GM12873 (cell line): Measurements from ENCODE around the gene P3H2.

ENCODE experiments used
- TF ChIP-seq, protein P1 (sequence below): IDR thresholded peaks from 2 replicates; pipeline ENCODE4 v1.5.1; 2012; ENCODE audit warnings: low read depth, mild to moderate bottlenecking, moderate library complexity, low read length, control low read depth; ENCODE audit not compliant: insufficient read depth; ENCODE audit errors: missing control alignments

P3H2 gene

GRCh38 chr3:189981668-189982067 is 139.0 kb downstream of the P3H2 start:
- TF ChIP-seq, protein P1, sequence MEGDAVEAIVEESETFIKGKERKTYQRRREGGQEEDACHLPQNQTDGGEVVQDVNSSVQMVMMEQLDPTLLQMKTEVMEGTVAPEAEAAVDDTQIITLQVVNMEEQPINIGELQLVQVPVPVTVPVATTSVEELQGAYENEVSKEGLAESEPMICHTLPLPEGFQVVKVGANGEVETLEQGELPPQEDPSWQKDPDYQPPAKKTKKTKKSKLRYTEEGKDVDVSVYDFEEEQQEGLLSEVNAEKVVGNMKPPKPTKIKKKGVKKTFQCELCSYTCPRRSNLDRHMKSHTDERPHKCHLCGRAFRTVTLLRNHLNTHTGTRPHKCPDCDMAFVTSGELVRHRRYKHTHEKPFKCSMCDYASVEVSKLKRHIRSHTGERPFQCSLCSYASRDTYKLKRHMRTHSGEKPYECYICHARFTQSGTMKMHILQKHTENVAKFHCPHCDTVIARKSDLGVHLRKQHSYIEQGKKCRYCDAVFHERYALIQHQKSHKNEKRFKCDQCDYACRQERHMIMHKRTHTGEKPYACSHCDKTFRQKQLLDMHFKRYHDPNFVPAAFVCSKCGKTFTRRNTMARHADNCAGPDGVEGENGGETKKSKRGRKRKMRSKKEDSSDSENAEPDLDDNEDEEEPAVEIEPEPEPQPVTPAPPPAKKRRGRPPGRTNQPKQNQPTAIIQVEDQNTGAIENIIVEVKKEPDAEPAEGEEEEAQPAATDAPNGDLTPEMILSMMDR, result no peak

DNA sequence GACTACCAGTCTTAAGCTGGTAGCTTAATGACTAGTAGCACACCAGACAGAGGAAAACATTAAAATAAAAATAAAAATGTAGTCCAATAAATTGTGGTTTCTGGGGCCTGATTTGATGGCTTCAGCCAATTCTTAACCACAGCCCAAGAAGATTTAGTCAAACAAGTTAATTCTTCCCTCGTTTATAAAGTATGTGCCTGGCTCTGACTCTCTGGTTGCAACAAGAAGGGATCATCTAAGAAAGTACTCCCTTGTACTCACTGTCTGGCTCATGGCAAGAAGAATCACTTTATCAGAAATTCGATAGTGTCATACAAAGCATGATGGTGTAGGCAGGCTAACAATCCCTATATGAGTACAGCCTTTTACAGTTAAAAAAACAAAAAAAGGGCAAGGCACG is 141.9 kb downstream of the P3H2 start:
- TF ChIP-seq, protein P1, result no peak

DNA sequence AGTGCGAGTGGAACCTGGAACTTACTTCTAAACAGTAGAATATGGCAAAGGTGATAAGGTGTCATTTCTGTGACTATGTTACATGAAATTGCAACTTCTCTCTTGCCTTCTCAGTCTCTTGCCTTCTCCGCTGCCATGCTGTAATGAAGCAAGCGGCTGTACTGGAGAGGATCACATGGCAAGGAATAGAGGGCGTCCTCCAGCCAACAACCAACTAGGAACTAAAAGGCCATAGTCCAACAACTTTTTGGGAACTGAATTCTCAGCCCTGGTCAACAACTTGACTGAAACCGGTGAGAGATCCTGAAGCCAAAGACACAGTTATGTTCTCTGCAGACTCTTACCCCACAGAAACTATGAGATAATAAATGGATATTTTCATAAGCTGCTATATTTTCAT is 143.5 kb downstream of the P3H2 start:
- TF ChIP-seq, protein P1, result no peak

GRCh38 chr3:189975391-189975990 is 145.2 kb downstream of the P3H2 start:
- TF ChIP-seq, protein P1, result no peak

GRCh38 chr3:189974359-189974758 is 146.3 kb downstream of the P3H2 start:
- TF ChIP-seq, protein P1, result no peak

DNA sequence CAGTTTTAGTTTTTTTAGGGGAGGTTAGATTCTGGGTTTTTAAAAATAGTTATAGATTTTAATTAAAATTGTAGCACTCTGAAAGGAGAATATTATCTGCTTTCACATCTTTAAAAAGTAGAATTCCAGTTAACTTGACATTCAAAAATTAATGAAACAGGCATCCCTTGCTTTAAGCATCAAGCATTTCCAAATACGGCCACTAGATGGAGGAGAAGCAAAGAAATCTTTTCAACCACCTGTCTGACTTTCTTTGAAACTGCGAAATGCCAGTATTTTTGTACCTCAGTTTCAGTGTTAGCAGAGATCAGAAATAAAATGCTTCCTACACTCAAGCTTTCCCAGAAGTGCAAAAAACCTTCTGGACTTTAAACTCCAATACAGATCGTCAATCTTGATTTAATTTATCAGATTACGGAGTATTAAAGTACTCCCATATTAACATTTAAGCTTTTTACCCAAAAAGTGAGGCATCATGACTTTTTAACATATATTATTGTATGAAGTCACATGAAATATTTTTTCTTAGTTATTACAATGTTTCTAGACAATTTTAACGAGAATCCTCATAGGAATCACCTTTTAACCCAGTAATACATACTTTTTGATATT is 153.3 kb downstream of the P3H2 start:
- TF ChIP-seq, protein P1, result peak; percentile 75

DNA sequence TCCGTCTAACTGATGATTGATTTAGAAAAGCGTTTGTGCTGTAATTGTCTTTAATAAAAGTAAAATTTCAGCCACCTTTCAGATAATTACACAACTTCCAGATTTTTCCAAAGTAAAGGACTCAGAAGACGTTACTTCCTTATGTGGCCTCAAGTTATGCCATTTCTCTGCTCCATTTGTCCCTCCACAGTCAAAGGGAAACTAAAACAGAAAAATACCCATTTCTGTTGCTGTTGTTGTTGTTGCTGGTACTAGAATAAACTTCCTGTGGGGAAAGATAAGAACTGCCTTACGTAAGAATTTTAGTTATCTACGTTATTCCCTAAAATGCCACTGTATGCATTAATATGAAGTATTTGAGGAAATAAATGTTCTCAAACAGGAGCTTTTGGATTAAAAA is 153.9 kb downstream of the P3H2 start:
- TF ChIP-seq, protein P1, result no peak
